ENCODE data around the gene NOTCH1.

Gene NOTCH1

DNA sequence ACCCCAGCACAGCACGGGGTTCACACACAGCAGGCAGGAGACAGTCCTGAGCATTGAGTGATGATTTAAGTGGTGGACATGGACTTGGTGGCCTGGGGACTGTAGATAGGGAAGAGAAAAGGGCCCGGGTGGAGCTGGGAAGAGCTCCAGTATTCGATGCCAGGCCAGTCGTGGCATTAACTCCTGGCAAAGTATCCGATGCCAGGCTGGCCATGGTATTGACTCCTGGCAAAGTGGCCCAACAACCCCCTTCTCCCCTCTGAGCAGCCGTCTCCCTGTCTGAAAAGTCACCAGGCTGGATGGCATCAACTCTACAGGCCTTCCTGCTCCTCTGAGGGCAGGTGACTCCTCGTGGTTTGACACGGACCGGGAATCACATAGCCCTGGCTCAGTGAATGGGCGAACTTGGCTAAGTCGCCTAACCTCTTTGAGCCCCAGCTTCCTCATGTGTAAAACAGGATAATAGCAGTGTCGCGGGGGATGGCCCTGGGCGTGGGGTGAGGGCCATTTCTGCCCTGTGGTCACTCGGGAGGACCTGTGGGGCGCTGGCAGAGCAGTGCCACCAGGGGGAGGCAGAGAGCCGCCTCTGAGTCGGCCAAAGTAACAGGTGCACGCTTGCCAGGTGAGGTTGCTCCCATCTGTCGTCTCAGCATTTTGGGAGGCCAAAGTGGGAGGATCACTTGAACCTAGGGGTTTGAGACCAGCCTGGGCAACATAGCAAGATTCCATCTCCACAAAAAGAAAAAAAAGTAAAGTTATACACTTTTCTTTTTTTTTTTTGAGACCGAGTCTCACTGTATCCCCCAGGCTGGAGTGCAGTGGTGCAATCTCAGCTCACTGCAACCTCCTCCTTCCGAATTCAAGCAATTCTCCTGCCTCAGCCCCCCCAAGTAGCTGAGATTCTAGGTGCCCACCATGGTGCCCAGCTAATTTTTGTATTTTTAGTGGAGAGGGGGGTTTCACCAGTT lies 57.3 kb downstream of the NOTCH1 start:
- ATAC-seq: peak; percentile 52

DNA sequence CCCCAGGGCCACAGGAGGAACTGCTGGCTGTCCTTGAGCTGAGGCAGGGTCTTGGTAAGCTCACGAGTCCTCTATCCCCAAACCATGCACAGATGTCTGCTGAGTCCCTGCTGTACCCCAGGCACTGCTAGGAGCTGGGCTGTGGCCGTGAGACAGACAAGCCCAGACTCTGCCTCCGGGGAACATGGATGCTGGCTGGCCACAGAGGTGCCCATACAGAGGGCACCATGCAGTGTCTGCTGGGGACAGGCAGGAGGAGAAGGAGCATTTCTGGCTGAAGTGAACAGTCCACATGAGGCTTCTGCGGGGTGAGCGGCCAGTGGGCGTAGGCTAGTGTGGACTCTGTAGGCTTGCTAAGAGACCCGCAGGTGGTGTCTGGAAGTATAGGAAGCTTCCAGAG lies 58.2 kb downstream of the NOTCH1 start:
- ATAC-seq: no peak
- TF ChIP-seq, protein P1, sequence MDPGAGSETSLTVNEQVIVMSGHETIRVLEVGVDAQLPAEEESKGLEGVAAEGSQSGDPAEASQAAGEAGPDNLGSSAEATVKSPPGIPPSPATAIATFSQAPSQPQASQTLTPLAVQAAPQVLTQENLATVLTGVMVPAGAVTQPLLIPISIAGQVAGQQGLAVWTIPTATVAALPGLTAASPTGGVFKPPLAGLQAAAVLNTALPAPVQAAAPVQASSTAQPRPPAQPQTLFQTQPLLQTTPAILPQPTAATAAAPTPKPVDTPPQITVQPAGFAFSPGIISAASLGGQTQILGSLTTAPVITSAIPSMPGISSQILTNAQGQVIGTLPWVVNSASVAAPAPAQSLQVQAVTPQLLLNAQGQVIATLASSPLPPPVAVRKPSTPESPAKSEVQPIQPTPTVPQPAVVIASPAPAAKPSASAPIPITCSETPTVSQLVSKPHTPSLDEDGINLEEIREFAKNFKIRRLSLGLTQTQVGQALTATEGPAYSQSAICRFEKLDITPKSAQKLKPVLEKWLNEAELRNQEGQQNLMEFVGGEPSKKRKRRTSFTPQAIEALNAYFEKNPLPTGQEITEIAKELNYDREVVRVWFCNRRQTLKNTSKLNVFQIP (CRISPR knock-in tag; IDR thresholded peaks at IDR 0.05; ENCODE audit: borderline replicate concordance, low read depth): no peak
- TF ChIP-seq BACH2 (CRISPR knock-in tag; IDR thresholded peaks at IDR 0.05; ENCODE audit: borderline replicate concordance) (no peak), RARB (CRISPR knock-in tag; IDR thresholded peaks at IDR 0.05) (no peak), TOX (CRISPR knock-in tag; IDR thresholded peaks at IDR 0.05; ENCODE audit: borderline replicate concordance) (no peak), SNAI2 (CRISPR knock-in tag; IDR thresholded peaks at IDR 0.05) (no peak), ESRRG (CRISPR knock-in tag; IDR thresholded peaks at IDR 0.05) (no peak), PPARA (CRISPR knock-in tag; IDR thresholded peaks at IDR 0.05; ENCODE audit: borderline replicate concordance) (no peak), ZNF565 (CRISPR knock-in tag; conservative IDR thresholded peaks at IDR 0.05; ENCODE audit: low read depth) (no peak), ZNF70 (CRISPR knock-in tag; IDR thresholded peaks at IDR 0.05) (no peak), ZFP3 (CRISPR knock-in tag; IDR thresholded peaks at IDR 0.05) (no peak), GLIS3 (CRISPR knock-in tag; IDR thresholded peaks at IDR 0.05) (no peak), ZC3H10 (CRISPR knock-in tag; IDR thresholded peaks at IDR 0.05) (no peak), ZFP30 (CRISPR knock-in tag; IDR thresholded peaks at IDR 0.05) (no peak)
- TF ChIP-seq, protein P2, sequence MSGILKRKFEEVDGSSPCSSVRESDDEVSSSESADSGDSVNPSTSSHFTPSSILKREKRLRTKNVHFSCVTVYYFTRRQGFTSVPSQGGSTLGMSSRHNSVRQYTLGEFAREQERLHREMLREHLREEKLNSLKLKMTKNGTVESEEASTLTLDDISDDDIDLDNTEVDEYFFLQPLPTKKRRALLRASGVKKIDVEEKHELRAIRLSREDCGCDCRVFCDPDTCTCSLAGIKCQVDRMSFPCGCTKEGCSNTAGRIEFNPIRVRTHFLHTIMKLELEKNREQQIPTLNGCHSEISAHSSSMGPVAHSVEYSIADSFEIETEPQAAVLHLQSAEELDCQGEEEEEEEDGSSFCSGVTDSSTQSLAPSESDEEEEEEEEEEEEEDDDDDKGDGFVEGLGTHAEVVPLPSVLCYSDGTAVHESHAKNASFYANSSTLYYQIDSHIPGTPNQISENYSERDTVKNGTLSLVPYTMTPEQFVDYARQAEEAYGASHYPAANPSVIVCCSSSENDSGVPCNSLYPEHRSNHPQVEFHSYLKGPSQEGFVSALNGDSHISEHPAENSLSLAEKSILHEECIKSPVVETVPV (CRISPR knock-in tag; IDR thresholded peaks at IDR 0.05): no peak
- TF ChIP-seq, protein P3, sequence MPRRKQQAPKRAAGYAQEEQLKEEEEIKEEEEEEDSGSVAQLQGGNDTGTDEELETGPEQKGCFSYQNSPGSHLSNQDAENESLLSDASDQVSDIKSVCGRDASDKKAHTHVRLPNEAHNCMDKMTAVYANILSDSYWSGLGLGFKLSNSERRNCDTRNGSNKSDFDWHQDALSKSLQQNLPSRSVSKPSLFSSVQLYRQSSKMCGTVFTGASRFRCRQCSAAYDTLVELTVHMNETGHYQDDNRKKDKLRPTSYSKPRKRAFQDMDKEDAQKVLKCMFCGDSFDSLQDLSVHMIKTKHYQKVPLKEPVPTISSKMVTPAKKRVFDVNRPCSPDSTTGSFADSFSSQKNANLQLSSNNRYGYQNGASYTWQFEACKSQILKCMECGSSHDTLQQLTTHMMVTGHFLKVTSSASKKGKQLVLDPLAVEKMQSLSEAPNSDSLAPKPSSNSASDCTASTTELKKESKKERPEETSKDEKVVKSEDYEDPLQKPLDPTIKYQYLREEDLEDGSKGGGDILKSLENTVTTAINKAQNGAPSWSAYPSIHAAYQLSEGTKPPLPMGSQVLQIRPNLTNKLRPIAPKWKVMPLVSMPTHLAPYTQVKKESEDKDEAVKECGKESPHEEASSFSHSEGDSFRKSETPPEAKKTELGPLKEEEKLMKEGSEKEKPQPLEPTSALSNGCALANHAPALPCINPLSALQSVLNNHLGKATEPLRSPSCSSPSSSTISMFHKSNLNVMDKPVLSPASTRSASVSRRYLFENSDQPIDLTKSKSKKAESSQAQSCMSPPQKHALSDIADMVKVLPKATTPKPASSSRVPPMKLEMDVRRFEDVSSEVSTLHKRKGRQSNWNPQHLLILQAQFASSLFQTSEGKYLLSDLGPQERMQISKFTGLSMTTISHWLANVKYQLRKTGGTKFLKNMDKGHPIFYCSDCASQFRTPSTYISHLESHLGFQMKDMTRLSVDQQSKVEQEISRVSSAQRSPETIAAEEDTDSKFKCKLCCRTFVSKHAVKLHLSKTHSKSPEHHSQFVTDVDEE (CRISPR knock-in tag; IDR thresholded peaks at IDR 0.05): no peak

More for the DNA sequence above, 57.3 kb downstream of the NOTCH1 start:
- peak; percentile 90 for TF ChIP-seq SNAI2 (CRISPR knock-in tag; IDR thresholded peaks at IDR 0.05)
- TF ChIP-seq, protein P2 (CRISPR knock-in tag; IDR thresholded peaks at IDR 0.05): no peak

DNA sequence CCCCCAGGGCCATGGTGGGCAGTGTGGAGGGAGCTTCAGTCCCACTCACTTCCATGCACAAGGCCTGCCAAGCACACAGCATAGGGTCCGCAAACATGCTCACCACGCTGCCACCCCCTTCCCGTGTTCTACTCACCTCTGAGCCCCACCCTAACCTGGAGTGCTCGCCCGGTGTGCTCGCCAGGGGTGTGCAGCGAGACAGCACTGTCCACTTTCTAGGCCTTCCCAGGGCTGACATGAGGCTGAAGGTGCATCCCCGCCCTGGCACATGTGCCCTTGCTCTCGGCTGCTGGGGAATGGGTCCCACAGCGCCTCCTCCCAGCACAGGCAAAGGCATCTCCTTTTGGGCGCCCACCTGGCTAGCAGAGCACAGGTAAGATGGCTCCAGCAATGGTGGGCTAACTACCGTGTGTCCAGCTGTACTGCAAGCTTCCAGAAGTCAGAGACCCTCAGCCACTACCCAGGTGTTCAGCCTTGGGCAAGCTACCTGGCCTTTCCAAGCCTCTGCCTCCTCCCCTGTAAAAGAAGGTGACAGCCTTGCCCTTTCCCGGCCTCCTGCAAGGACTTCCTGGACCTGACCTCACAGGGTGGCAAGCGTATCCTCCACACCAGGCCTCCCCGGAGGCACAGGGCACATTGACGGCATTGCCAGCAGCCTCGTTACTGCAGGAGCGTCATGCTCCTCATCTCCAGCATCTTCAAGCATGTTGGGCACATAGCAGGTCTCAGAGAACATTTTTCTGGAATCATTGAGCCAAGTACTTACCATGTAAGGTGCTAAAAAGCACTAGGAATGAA lies 58.8 kb downstream of the NOTCH1 start:
- no peak for TF ChIP-seq CSDC2 (CRISPR knock-in tag; IDR thresholded peaks at IDR 0.05)
- no peak for TF ChIP-seq TOX (CRISPR knock-in tag; IDR thresholded peaks at IDR 0.05; ENCODE audit: borderline replicate concordance)
- no peak for TF ChIP-seq ZNF565 (CRISPR knock-in tag; conservative IDR thresholded peaks at IDR 0.05; ENCODE audit: low read depth)
- TF ChIP-seq, protein P4, sequence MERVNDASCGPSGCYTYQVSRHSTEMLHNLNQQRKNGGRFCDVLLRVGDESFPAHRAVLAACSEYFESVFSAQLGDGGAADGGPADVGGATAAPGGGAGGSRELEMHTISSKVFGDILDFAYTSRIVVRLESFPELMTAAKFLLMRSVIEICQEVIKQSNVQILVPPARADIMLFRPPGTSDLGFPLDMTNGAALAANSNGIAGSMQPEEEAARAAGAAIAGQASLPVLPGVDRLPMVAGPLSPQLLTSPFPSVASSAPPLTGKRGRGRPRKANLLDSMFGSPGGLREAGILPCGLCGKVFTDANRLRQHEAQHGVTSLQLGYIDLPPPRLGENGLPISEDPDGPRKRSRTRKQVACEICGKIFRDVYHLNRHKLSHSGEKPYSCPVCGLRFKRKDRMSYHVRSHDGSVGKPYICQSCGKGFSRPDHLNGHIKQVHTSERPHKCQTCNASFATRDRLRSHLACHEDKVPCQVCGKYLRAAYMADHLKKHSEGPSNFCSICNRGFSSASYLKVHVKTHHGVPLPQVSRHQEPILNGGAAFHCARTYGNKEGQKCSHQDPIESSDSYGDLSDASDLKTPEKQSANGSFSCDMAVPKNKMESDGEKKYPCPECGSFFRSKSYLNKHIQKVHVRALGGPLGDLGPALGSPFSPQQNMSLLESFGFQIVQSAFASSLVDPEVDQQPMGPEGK (CRISPR knock-in tag; IDR thresholded peaks at IDR 0.05; ENCODE audit: borderline replicate concordance): no peak
- no peak for TF ChIP-seq PPARA (CRISPR knock-in tag; IDR thresholded peaks at IDR 0.05; ENCODE audit: borderline replicate concordance)
- no peak for TF ChIP-seq RARB (CRISPR knock-in tag; IDR thresholded peaks at IDR 0.05)
- no peak for TF ChIP-seq ZNF8 (CRISPR knock-in tag; IDR thresholded peaks at IDR 0.05)
- TF ChIP-seq OSR1 (CRISPR knock-in tag; IDR thresholded peaks at IDR 0.05): no peak
- TF ChIP-seq ESRRG (CRISPR knock-in tag; IDR thresholded peaks at IDR 0.05): no peak
- TF ChIP-seq BACH2 (CRISPR knock-in tag; IDR thresholded peaks at IDR 0.05; ENCODE audit: borderline replicate concordance): no peak
- no peak for TF ChIP-seq ZC3H10 (CRISPR knock-in tag; IDR thresholded peaks at IDR 0.05)
- no peak for TF ChIP-seq TCF4 (CRISPR knock-in tag; IDR thresholded peaks at IDR 0.05; ENCODE audit: borderline replicate concordance)
- no peak for ATAC-seq

All from SK-N-SH treated with all-trans-retinoic acid at 6 μM for 48 hours (cell line).